Choroid plexus epithelial cell (primary cell): ENCODE data around the gene FBXW7.
A peak's percentile ranks its signal among the peaks of the same experiment; 100 is the strongest.

Experiments
- DNase-seq: peaks from one replicate; pipeline ENCODE4 v3.0.0-alpha.2; 2010; ENCODE audit warnings: low read depth
- H3K4me3 ChIP-seq: 2 replicates; pipeline ENCODE4 v1.5.1; 2011; ENCODE audit warnings: low read depth, mild to moderate bottlenecking, control low read depth, low read length, moderate library complexity
- TF ChIP-seq, protein P1 (sequence below): conservative IDR thresholded peaks from 2 replicates; pipeline ENCODE4 v1.5.1; 2011; ENCODE audit warnings: low read depth, mild to moderate bottlenecking, control low read depth, inconsistent platforms, low read length, moderate library complexity

The FBXW7 gene

DNA sequence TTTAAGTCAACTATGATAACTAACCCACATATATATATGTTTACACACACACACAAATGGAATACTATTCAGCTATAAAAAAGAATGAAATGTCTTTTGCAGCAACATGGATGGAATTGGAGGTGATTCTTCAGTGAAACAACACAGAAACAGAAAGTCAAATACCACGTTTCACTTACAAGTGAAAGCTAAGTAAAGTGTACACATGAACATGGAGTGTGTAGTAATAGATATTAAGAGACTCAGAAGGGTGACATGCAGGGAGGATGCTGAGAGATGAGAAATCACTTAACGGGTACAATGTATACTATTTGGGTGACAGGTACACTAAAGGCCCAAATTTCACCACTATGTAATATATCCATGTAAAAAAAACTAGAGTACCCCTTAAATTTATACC lies 146.5 kb downstream of the FBXW7 start:
- TF ChIP-seq, protein P1, sequence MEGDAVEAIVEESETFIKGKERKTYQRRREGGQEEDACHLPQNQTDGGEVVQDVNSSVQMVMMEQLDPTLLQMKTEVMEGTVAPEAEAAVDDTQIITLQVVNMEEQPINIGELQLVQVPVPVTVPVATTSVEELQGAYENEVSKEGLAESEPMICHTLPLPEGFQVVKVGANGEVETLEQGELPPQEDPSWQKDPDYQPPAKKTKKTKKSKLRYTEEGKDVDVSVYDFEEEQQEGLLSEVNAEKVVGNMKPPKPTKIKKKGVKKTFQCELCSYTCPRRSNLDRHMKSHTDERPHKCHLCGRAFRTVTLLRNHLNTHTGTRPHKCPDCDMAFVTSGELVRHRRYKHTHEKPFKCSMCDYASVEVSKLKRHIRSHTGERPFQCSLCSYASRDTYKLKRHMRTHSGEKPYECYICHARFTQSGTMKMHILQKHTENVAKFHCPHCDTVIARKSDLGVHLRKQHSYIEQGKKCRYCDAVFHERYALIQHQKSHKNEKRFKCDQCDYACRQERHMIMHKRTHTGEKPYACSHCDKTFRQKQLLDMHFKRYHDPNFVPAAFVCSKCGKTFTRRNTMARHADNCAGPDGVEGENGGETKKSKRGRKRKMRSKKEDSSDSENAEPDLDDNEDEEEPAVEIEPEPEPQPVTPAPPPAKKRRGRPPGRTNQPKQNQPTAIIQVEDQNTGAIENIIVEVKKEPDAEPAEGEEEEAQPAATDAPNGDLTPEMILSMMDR, result no peak
- no peak for DNase-seq
- H3K4me3 ChIP-seq, result no peak overlapping the region

- H3K4me3 ChIP-seq, result no peak overlapping the region
- peak; percentile 44 for DNase-seq
- TF ChIP-seq, protein P1, result peak; percentile 66
These were observed 150.3 kb downstream of the FBXW7 start for GRCh38 chr4:152385551-152385950.

DNA sequence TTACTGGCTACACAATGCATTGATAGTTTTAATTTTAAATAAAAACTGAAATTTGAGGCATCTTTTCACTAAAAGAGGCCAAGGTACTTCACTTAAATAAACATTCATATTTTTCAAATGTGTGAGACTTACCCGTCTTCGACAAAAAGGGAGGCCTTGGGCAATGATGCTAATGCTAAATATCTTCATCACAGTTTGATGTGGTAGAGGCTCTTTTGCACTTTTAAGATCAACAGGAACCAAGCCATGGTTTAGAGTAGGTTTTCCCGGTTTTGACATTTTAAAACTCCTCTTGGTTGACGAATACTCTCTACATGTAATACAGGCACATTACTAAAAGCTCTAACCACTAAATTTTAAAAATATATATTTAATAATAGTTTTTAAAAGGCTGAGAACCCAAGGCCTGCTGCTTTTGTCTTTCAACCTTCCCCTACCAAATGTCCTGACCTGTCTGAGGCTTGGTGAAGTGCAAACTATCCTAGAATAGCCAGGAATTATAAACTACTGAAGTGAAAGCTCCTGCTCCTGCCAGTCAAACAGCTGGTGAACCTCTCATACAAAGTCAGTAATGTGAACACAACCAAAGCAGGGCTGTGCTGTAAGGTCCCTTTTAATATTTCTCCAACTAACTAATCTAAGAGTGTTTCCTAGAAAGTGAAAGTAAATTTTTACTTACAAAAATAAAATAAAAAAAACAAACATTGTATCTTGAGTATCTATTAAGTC lies 153.7 kb downstream of the FBXW7 start:
- no peak overlapping the region for H3K4me3 ChIP-seq
- TF ChIP-seq, protein P1, result no peak
- DNase-seq, result peak; percentile 49

- DNase-seq, result no peak
These were observed 155.0 kb downstream of the FBXW7 start for GRCh38 chr4:152380919-152381318.

GRCh38 chr4:152380185-152380584 lies 155.7 kb downstream of the FBXW7 start:
- DNase-seq, result no peak
- TF ChIP-seq, protein P1, result no peak
- no peak overlapping the region for H3K4me3 ChIP-seq

More at GRCh38 chr4:152380919-152381318, 155.0 kb downstream of the FBXW7 start:
- TF ChIP-seq, protein P1, result no peak
- H3K4me3 ChIP-seq, result no peak overlapping the region

GRCh38 chr4:152374606-152375285 lies 161.1 kb downstream of the FBXW7 start:
- H3K4me3 ChIP-seq, result no peak overlapping the region
- TF ChIP-seq, protein P1, result no peak
- DNase-seq, result no peak
